Neural progenitor cell (in vitro differentiated cells): ENCODE measurements around the gene UQCC2.

Experiments
- EZH2 ChIP-seq: fragments of 200-600 bp; sonication (generic); IDR thresholded peaks from 2 replicates; pipeline ENCODE4 v1.6.1; 2017; ENCODE audit warnings: antibody characterized with exemption, mild to moderate bottlenecking, moderate library complexity
- EZH2phosphoT487 ChIP-seq: fragments of 200-600 bp; sonication (generic); IDR thresholded peaks from 2 replicates; pipeline ENCODE4 v1.6.1; 2017; ENCODE audit warnings: antibody characterized with exemption
- TF ChIP-seq, protein P1 (sequence below): fragments of 200-600 bp; sonication (generic); IDR thresholded peaks from 2 replicates; pipeline ENCODE4 v1.5.1; 2017; ENCODE audit warnings: antibody characterized with exemption, mild to moderate bottlenecking

DNA sequence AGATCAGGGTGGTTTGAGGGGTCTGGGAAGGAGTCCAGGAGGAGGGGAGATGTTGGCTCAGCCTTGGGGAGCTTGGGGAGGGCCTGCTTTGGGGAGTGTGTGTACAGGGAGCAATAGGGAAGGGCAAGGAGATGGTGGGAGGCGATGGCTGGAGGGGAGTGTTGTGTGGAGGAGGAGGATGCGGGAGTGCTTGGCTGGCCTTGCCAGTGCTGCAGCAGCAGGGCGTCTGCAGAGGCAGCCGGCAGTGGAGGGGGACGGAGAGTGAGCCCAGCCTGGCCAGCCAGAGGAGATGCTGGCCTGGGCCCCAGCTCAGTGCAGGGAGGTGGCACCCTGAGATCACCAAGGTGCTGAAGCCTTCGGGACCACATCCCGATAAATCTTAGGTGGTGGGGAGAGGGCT, 31.3 kb upstream of the UQCC2 start:
- TF ChIP-seq EZH2 (no peak), EZH2phosphoT487 (no peak)
- TF ChIP-seq, protein P1, sequence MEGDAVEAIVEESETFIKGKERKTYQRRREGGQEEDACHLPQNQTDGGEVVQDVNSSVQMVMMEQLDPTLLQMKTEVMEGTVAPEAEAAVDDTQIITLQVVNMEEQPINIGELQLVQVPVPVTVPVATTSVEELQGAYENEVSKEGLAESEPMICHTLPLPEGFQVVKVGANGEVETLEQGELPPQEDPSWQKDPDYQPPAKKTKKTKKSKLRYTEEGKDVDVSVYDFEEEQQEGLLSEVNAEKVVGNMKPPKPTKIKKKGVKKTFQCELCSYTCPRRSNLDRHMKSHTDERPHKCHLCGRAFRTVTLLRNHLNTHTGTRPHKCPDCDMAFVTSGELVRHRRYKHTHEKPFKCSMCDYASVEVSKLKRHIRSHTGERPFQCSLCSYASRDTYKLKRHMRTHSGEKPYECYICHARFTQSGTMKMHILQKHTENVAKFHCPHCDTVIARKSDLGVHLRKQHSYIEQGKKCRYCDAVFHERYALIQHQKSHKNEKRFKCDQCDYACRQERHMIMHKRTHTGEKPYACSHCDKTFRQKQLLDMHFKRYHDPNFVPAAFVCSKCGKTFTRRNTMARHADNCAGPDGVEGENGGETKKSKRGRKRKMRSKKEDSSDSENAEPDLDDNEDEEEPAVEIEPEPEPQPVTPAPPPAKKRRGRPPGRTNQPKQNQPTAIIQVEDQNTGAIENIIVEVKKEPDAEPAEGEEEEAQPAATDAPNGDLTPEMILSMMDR, result no peak
